Spleen (tissue), 11 donors: ENCODE results near the gene FOXI1. TPM values are rescaled to one million over a fixed set of nuclear protein-coding genes. Genes with fewer than 3 reads are reported as not detected.

Source experiments
- DNase-seq: peaks from one replicate; pipeline ENCODE4 v3.0.0-alpha.2; 2020
- H3K27ac ChIP-seq, 8 donors: fragments of 200-600 bp; sonication (generic) in 7 of 8; 1 replicate in 4 of 8; 2 replicates in 4 of 8; pipeline versions ENCODE4 v1.5.0 to v1.8.0; 2016 to 2021; ENCODE audit warnings: inconsistent platforms in 4 of 8, mild to moderate bottlenecking in 4 of 8, moderate library complexity in 1 of 8
- H3K27me3 ChIP-seq, 7 donors: fragments of 200-600 bp; sonication (generic) in 6 of 7; replicated peaks in 1 of 7; 1 replicate in 4 of 7; 2 replicates in 3 of 7; pipeline versions ENCODE4 v1.5.0 to v1.8.0; 2016 to 2021; ENCODE audit warnings: inconsistent platforms in 3 of 7, mild to moderate bottlenecking in 1 of 7
- H3K36me3 ChIP-seq, 6 donors: fragments of 200-600 bp; sonication (generic) in 5 of 6; 1 replicate in 4 of 6; 2 replicates in 2 of 6; pipeline versions ENCODE4 v1.5.0 to v1.8.0; 2016 to 2021; ENCODE audit warnings: inconsistent platforms in 2 of 6
- H3K4me1 ChIP-seq, 6 donors: fragments of 200-600 bp; sonication (generic) in 5 of 6; 1 replicate in 3 of 6; 2 replicates in 3 of 6; pipeline versions ENCODE4 v1.5.0 to v1.8.0; 2016 to 2021; ENCODE audit warnings: inconsistent platforms in 3 of 6
- H3K4me3 ChIP-seq, 8 donors: fragments of 200-600 bp; sonication (generic) in 7 of 8; 1 replicate in 4 of 8; 2 replicates in 4 of 8; pipeline versions ENCODE4 v1.5.0 to v1.8.0; 2016 to 2021; ENCODE audit warnings: inconsistent platforms in 4 of 8, mild to moderate bottlenecking in 4 of 8, moderate library complexity in 2 of 8
- H3K9me3 ChIP-seq, 8 donors: fragments of 200-600 bp; sonication (generic) in 7 of 8; 1 replicate in 4 of 8; 2 replicates in 4 of 8; pipeline versions ENCODE4 v1.5.0 to v1.8.0; 2016 to 2021; ENCODE audit warnings: inconsistent platforms in 4 of 8
- CTCF ChIP-seq, 11 experiments: fragments of 200-600 bp in 7 of 11; fragments of 450-650 bp in 4 of 11; sonication (generic) in 4 of 11; IDR thresholded peaks in 8 of 11; conservative IDR thresholded peaks in 3 of 11; 1 replicate in 7 of 11; 2 replicates in 4 of 11; pipeline versions ENCODE4 v1.4.0 to v1.8.0; 2016 to 2021; ENCODE audit warnings: antibody characterized with exemption in 11 of 11, inconsistent platforms in 4 of 11, mild to moderate bottlenecking in 1 of 11
- POLR2A ChIP-seq, 3 donors: fragments of 450-650 bp; IDR thresholded peaks; one replicate each; pipeline ENCODE4 v1.5.1; 2017; ENCODE audit warnings: antibody characterized with exemption in 3 of 3, mild to moderate bottlenecking in 1 of 3
- POLR2AphosphoS5 ChIP-seq, 3 donors: sonication (generic); formaldehyde crosslinking; IDR thresholded peaks; one replicate each; pipeline ENCODE4 v1.5.1; 2017; ENCODE audit warnings: antibody characterized with exemption in 3 of 3
- WGBS, 5 donors: extraction: QIAGEN DNeasy Blood & Tissue Kit in 3 of 5; methylation state at CpG; one replicate each; pipeline versions ENCODE4 v1.1.5 to v1.1.7; 2013 to 2018; 5-methylcytosine and 5-hydroxymethylcytosine counted together
- intact Hi-C: fragments of 100-400 bp; cut with DNase I; formaldehyde crosslinking; loops from one replicate; pipeline ENCODE4 v1.15.0; 2023; ENCODE audit warnings: low total_unique reads
- polyA plus RNA-seq, 3 donors: library from polyadenylated mRNA; stranded (reverse); fragments of 200-250 nt; gene quantifications; one replicate each; pipeline ENCODE4 v1.2.1, GENCODE V29; 2013
- total RNA-seq, 7 donors: library from RNA; depleted of rRNA in 3 of 7; stranded (reverse); fragments of >200 nt in 3 of 7; fragmentation: NEBNext Ultra II Directional in 4 of 7; extraction: Animal tissue kit (Norgen Biotek cat#: 25700) in 4 of 7; gene quantifications; one replicate each; pipeline versions ENCODE4 v1.1.0 to v1.2.1, GENCODE V29; 2016 to 2021
- donor health status: healthy with polysubstance abuse.
- donor health status: DM: no; HTN: no; CAD: no; lungs with moderate emphysema.
- donor health status: DM: no; HTN: no; CAD: no.
- donor health status: Bipolar disorder and iron deficiency.
- donor health status: healthy.
- donor health status: DM: no; HTN: no; CAD: no.
- donor health status: DM: yes; HTN: yes; CAD: no.

Gene FOXI1
- total and polyA plus RNA-seq, 10 donors: not detected

- intact Hi-C loops: no loop called here
- Histone ChIP-seq H3K4me1 (no peaks in the 10 kb centered on the region), H3K27ac (no peak overlapping the region), H3K27me3 (no peaks in the 10 kb centered on the region), H3K4me3 (no peak overlapping the region), H3K9me3 (no peaks in the 10 kb centered on the region), H3K36me3 (peaks cover 0 to 100% (median 90%) of the 10 kb centered on the region in 6 donors)
- no peak for DNase-seq
- TF ChIP-seq CTCF (IDR thresholded peaks at IDR 0.05 in 8 of 11, conservative IDR thresholded peaks at IDR 0.05 in 3 of 11): no peak
- no peak for TF ChIP-seq POLR2AphosphoS5 (IDR thresholded peaks at IDR 0.05)
- TF ChIP-seq POLR2A (IDR thresholded peaks at IDR 0.05): no peak
- WGBS, 5 donors: 96 to 100% (median 100%) methylated on average over 1 of the region's 1 CpG
Observed at GRCh38 chr5:170080217-170080616, 25.5 kb upstream of the FOXI1 start.

GRCh38 chr5:170080786-170081445 lies 24.8 kb upstream of the FOXI1 start:
- H3K36me3 ChIP-seq: peaks cover 0 to 100% (median 88%) of the 10 kb centered on the region in 6 donors
- WGBS, 5 donors: 74 to 95% (median 78%) methylated on average over 8 of the region's 8 CpGs
- no peak overlapping the region for H3K4me3 ChIP-seq
- H3K4me1 ChIP-seq: no peaks in the 10 kb centered on the region
- TF ChIP-seq POLR2A (IDR thresholded peaks at IDR 0.05) (no peak), CTCF (IDR thresholded peaks at IDR 0.05 in 8 of 11, conservative IDR thresholded peaks at IDR 0.05 in 3 of 11) (no peak), POLR2AphosphoS5 (IDR thresholded peaks at IDR 0.05) (no peak)
- no peak for DNase-seq
- intact Hi-C loops: no loop called here
- H3K9me3 ChIP-seq: no peaks in the 10 kb centered on the region
- H3K27ac ChIP-seq: no peak overlapping the region
- no peaks in the 10 kb centered on the region for H3K27me3 ChIP-seq

- no peak overlapping the region for H3K4me3 ChIP-seq
- peaks cover 0 to 100% (median 84%) of the 10 kb centered on the region in 6 donors for H3K36me3 ChIP-seq
- no peak for DNase-seq
- no peak for TF ChIP-seq CTCF (IDR thresholded peaks at IDR 0.05 in 8 of 11, conservative IDR thresholded peaks at IDR 0.05 in 3 of 11)
- TF ChIP-seq POLR2A (IDR thresholded peaks at IDR 0.05): no peak
- TF ChIP-seq POLR2AphosphoS5 (IDR thresholded peaks at IDR 0.05): no peak
- no peaks in the 10 kb centered on the region for H3K27me3 ChIP-seq
- WGBS, 5 donors: 91 to 96% (median 93%) methylated on average over 4 of the region's 4 CpGs
- H3K27ac ChIP-seq: no peak overlapping the region
- no peaks in the 10 kb centered on the region for H3K9me3 ChIP-seq
- no peaks in the 10 kb centered on the region for H3K4me1 ChIP-seq
- intact Hi-C loops: no loop called here
Observed at GRCh38 chr5:170081616-170082015, 24.1 kb upstream of the FOXI1 start.

- no peak for DNase-seq
- Histone ChIP-seq H3K27ac (no peak overlapping the region), H3K36me3 (peaks cover 0 to 100% (median 74%) of the 10 kb centered on the region in 6 donors), H3K4me1 (no peaks in the 10 kb centered on the region), H3K9me3 (no peaks in the 10 kb centered on the region), H3K27me3 (no peaks in the 10 kb centered on the region), H3K4me3 (no peak overlapping the region)
- no peak for TF ChIP-seq POLR2AphosphoS5 (IDR thresholded peaks at IDR 0.05)
- TF ChIP-seq CTCF (IDR thresholded peaks at IDR 0.05 in 8 of 11, conservative IDR thresholded peaks at IDR 0.05 in 3 of 11): no peak
- intact Hi-C loops: no loop called here
- WGBS, 5 donors: 87 to 98% (median 95%) methylated on average over 7 of the region's 7 CpGs
Observed at GRCh38 chr5:170082701-170083100, 23.0 kb upstream of the FOXI1 start.
